Renal cortex interstitium (tissue), 11 donors: Measurements from ENCODE around the gene NQO2. TPM values are rescaled to one million over a fixed set of nuclear protein-coding genes. Genes with fewer than 3 reads are reported as not detected.
"Not testable (repeated sequence)": the region's sequence is repeated elsewhere in the genome, so short reads cannot be mapped to it uniquely, and the experiment has no call there.

Experiments
- DNase-seq, 11 donors: peaks; one replicate each; pipeline ENCODE4 v3.0.0-alpha.2; 2013; ENCODE audit warnings: low read depth in 9 of 11, low spot score in 4 of 11; ENCODE audit errors: extremely low read depth in 1 of 11
- polyA plus RNA-seq, 3 donors: library from polyadenylated mRNA; unstranded; fragments of 120-200 nt; gene quantifications; one replicate each; pipeline ENCODE4 v1.2.1, GENCODE V29; 2013; ENCODE audit not compliant: insufficient read length in 3 of 3

Gene NQO2
- polyA plus RNA-seq, 3 donors, result 67.4 to 93.6 (median 81.2) TPM

GRCh38 chr6:3023663-3024483, 24.2 kb downstream of the NQO2 start:
- peak in 5 of 11 donors; percentile 36 to 51 (median 44) for DNase-seq

GRCh38 chr6:3026791-3027626, 27.3 kb downstream of the NQO2 start:
- DNase-seq, result no peak

DNA sequence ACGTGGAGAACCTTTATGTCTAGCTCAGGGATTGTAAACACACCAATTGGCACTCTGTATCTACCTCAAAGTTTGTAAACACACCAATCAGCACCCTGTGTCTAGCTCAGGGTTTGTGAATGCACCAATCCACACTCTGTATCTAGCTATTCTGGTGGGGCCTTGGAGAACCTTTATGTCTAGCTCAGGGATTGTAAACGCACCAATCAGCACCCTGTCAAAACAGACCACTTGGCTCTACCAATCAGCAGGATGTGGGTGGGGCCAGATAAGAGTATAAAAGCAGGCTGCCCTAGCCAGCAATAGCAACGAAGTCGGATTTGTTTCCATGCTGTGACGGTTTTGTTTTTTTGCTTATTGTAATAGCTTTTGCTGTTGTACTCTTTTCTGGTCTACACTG, 28.5 kb downstream of the NQO2 start:
- not testable (repeated sequence) for DNase-seq

DNA sequence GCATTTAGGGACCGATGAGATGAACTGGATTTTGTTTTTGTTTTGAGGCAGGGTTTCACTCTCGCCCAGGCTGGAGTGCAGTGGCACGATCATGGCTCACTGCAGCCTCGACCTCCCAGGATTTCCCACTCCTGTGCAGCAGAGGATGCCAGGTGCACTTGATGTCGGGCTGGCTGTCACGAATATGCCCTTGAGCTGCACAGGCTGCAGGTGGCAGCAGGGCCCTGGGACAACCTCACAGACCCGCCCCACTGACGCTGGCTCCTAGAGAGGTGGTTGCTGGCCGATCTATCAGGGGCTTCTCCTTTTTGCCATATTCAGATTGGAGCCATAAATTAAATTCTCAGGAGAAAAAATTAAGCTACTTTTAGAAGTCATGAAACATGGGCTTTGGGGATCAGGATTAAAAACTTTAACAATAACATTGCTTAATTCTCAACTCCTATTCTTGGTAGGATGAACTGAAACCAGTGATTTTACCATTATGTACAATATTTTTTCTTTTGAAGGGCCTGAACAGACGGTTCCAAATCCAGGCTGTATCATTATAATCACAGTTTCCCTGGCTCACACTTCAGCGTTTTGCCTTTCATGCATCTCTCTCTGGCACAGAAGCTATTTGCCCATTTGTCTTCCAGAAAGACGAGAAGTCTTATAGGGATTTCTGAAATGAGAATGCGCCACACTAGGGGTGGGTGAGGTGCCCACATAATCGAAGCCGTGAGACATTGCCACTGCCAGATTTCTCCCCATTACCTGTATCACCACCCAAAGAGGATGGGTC, 32.4 kb downstream of the NQO2 start:
- DNase-seq, result no peak

- DNase-seq, result no peak
These were observed 33.3 kb downstream of the NQO2 start for GRCh38 chr6:3032986-3033385.

DNA sequence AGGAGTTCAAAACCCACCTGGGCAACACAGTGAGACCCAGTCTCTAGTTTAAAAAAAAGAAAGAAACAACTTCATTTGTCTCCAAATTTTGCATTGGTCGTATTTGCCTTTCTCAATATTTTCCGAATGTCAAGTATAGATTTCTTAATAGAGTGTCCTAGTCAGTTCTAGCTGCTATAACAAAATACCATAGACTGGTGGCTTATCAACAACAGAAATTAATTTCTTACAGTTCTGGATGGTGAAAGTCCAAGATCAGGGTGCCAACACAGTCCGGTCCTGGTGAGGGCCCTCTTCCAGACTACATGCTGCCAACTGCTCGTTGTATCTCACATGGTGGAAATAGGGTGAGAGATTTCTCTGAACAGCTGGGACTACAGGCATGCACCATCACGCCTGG, 34.0 kb downstream of the NQO2 start:
- no peak for DNase-seq

- no peak for DNase-seq
These were observed 35.7 kb downstream of the NQO2 start for GRCh38 chr6:3035397-3035796.

- no peak for DNase-seq
These were observed 37.4 kb downstream of the NQO2 start for GRCh38 chr6:3036861-3037637.

DNA sequence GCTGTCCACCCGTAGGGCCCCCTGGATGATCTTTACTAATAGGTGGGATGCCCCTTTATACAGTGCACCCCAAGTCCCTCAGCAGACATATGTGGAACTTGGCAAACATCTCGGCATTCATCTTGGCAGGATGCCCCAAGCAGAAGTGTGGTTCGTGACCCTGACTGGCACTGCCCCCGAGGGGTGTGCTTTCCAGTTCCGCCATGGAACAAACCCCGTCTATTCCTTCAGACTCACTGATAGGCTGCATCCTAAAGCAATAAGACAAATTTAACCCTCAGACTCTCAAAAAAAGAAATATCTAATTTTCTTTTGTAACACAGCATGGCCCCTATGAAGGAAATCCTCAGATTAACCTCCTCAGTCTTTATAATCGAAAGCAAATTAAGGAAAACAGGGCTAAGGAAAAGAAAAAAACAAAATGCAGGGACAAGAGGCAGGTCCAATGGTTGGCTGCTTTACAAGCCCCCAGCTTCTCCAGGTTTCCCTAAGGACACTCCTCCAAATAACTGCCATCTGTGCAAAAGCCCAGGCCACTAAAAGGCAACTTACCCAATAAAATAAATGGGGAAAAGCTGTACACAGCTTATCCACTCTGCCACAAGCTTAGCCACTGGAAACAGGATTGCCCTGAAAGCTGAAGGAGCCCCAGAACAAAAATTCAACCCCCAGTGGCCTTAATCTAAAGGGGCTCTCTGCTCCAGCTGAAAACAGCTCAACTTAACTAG, 38.1 kb downstream of the NQO2 start:
- no peak for DNase-seq

- no peak for DNase-seq
These were observed 39.7 kb downstream of the NQO2 start for GRCh38 chr6:3039384-3039783.

DNA sequence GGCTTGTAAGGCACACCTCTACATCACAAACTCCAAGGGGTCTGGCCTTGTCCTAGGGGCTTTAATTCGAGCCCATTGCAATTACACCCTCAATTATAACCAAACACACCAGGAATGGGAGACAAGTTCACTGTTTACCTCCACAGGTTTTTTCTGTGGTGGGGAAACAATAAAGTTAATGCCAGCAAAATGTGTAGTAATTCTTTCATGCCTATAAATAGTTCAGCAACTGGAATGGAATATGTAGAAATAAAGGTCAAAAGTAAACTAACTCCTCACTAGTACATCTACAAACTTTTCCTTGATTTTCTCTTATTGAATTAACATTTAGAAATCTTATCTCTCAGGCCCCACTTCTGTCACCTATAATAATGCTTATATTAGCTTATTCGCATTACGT, 41.5 kb downstream of the NQO2 start:
- no peak for DNase-seq

- no peak for DNase-seq
These were observed 41.9 kb downstream of the NQO2 start for GRCh38 chr6:3041606-3042005.

DNA sequence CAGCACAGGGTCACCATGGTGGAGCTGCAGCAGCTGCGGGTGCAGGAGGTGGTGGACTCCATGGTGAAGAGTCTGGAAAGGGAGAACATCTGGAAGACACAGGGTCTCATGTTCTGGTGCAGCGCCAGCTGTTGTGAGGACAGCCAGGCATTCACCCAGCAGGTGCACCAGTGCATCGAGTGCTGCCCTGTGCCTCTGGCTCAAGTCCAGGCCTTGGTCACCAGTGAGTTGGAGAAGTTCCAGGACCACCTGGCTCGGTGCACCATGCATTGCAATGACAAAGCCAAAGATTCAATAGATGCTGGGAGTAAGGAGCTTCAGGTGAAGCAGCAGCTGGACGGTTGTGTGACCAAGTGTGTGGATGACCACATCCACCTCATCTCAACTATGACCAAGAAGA, 45.7 kb downstream of the NQO2 start:
- no peak for DNase-seq

DNA sequence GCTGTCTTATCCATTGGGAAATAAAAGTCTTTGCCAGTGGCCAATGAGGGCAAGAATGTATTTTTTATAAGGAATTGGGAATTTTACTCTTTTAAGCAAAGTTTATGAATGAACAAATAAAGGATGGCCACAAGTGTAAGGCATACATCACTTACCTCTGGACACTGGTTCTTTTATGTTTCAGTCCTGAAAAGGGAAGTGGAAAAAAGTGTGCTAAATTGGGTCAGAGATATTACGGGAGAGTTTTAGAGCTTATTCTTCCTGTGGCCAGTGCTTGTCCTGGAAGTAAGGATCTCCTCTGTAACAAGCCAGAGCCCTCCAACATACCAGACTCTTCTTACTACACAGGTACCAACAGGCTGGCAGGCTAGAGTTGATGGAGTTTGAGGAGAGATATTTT, 46.1 kb downstream of the NQO2 start:
- no peak for DNase-seq

GRCh38 chr6:3046295-3046694, 46.6 kb downstream of the NQO2 start:
- no peak for DNase-seq

DNA sequence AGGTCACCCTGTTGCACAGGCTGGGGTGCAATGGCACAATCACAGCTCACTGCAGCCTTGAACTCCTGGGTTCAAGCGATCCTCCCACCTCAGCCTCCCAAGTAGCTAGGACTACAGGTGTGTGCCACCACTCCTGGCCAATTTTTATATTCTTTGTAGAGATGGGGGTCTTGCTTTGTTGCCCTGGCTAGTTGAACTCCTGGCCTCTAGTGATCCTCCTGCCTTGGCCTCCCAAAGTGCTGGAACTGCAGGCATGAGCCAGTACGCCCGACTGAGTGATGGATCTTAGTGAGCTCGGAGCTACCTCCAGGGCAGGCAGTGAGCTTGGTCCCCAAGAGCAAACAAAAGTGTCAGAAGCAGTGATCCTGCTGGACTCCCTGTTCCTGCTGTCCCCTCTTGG, 48.3 kb downstream of the NQO2 start:
- not testable (repeated sequence) for DNase-seq

GRCh38 chr6:3052481-3053230, 53.0 kb downstream of the NQO2 start:
- DNase-seq, result no peak

GRCh38 chr6:3053231-3053508, 53.5 kb downstream of the NQO2 start:
- DNase-seq, result no peak
